Central memory CD8-positive, alpha-beta T cell (primary cell): ENCODE results near the gene GRAMD1B.

Experiments
- ATAC-seq: fragments of 150-1000 bp; cut with Tn5 transposase; replicated peaks from 2 replicates; pipeline ENCODE4 v1.10.0; 2022; ENCODE audit warnings: mild to moderate bottlenecking, moderate FRiP score, moderate number of reproducible peaks; ENCODE audit not compliant: poor library complexity, severe bottlenecking; ENCODE audit errors: extremely low read depth
- DNase-seq, 2 donors: peaks; one replicate each; pipeline ENCODE4 v3.0.0; 2021; ENCODE audit warnings: low spot score in 2 of 2
- H3K27ac Mint-ChIP-seq: one replicate; pipeline ENCODE4 v1.8.0; 2022; ENCODE audit warnings: low read depth, mild to moderate bottlenecking, moderate library complexity, mixed read lengths
- H3K27me3 Mint-ChIP-seq: one replicate; pipeline ENCODE4 v1.8.0; 2022; ENCODE audit warnings: mixed read lengths
- H3K36me3 Mint-ChIP-seq: one replicate; pipeline ENCODE4 v1.8.0; 2022; ENCODE audit warnings: mild to moderate bottlenecking, moderate library complexity, mixed read lengths; ENCODE audit not compliant: insufficient read depth
- H3K4me1 Mint-ChIP-seq: one replicate; pipeline ENCODE4 v1.8.0; 2022; ENCODE audit warnings: mixed read lengths
- H3K4me3 Mint-ChIP-seq: one replicate; pipeline ENCODE4 v1.8.0; 2022; ENCODE audit warnings: mild to moderate bottlenecking, moderate library complexity, mixed read lengths
- H3K9me3 Mint-ChIP-seq: one replicate; pipeline ENCODE4 v1.8.0; 2022; ENCODE audit warnings: mixed read lengths

GRAMD1B gene

DNA sequence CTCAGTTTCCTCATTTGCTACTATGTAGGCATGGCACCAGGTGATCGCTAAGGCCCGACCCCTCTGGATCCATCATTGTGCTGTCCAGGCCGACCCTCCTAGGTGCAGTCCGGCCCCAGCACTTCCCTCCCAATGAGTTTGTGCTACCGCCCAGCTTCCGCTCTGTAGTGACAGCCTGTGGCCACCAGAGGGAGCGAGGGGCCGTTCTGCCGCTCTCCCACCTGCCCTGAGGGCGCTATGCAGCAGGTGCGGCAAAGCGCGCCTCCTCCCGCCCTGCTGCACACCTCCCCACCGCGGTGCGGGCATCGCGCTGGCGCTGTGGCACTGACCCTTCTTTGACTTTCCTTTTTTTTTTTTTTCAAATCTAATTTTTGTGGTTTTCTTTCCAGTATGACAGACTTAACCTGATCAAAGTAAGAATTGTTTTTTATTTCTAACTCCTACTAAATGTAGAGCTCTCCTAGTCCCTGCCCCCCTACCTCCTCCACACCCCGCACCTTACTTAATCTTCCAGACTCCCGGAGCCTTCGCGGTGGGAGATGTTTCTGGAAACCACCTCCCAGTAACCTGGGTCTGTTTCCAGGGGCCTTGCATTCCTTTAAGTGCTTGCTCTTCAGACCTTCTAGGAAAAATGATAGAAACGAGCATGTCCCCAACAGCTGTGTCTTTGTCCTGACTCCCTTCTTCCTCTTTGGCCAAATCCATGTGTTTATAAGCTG, 150.6 kb downstream of the GRAMD1B start:
- Mint-ChIP-seq H3K4me3 (no peak overlapping the region), H3K27me3 (no peaks in the 10 kb centered on the region), H3K27ac (no peak overlapping the region), H3K9me3 (no peaks in the 10 kb centered on the region), H3K4me1 (peaks cover 16% of the 10 kb centered on the region), H3K36me3 (no peaks in the 10 kb centered on the region)
- peak; percentile 74 for ATAC-seq
- DNase-seq: peak; percentile 30 to 48

GRCh38 chr11:123581651-123582399, 151.8 kb downstream of the GRAMD1B start:
- H3K27me3 Mint-ChIP-seq: no peaks in the 10 kb centered on the region
- H3K9me3 Mint-ChIP-seq: no peaks in the 10 kb centered on the region
- H3K27ac Mint-ChIP-seq: no peak overlapping the region
- ATAC-seq (no peak), DNase-seq (no peak)
- H3K4me3 Mint-ChIP-seq: no peak overlapping the region
- H3K4me1 Mint-ChIP-seq: peaks cover 10% of the 10 kb centered on the region
- no peaks in the 10 kb centered on the region for H3K36me3 Mint-ChIP-seq

DNA sequence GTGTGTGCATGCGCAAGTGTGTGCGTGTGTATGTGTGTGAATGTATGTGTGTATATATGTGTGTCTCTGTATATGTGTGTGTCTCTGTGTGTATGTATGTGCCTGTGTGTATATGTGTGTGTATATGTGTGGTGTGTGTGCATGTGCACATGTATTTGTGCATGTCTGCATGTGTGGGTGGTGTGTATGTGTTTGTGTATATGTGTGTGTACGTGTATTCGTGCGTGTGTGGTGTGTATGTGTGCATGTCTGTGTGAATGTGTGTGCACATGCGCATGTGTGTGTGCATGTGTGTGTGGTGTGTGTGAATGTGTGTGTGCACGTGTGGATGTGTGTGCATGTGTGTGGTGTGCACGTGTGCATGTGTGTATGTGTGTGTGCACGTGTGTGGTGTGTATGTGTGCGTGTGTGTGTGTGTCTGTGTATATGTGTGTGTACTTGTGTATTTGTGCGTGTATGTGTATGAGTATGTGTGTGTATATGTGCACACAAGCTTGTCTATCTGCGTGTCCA, 153.0 kb downstream of the GRAMD1B start:
- peaks cover 10% of the 10 kb centered on the region for H3K4me1 Mint-ChIP-seq
- H3K36me3 Mint-ChIP-seq: no peaks in the 10 kb centered on the region
- no peak overlapping the region for H3K4me3 Mint-ChIP-seq
- H3K27me3 Mint-ChIP-seq: no peaks in the 10 kb centered on the region
- no peaks in the 10 kb centered on the region for H3K9me3 Mint-ChIP-seq
- no peak for ATAC-seq
- H3K27ac Mint-ChIP-seq: no peak overlapping the region
- DNase-seq: no peak

DNA sequence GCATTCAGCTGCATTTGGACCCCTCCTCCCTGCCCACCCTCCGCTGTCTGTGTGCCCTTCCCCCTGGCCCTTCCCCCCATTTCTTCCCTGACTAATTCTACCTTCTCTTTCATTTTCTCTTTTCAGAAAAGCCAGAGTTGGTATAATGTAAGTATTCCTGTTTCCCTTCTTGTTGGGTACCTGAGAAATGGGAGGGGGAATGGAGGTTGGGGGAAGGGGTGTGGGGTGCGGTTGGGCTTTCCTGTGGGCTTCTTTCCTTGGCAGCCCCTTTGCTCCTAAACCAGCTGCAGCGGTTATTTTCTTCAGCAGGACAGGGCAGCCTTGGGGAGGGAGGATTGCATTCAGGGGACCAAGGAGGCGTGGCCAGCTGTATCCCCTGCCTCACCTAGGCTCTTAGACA, 154.1 kb downstream of the GRAMD1B start:
- Mint-ChIP-seq H3K27ac (no peak overlapping the region), H3K27me3 (no peaks in the 10 kb centered on the region), H3K4me1 (peaks cover 10% of the 10 kb centered on the region), H3K4me3 (no peak overlapping the region), H3K9me3 (no peaks in the 10 kb centered on the region), H3K36me3 (no peaks in the 10 kb centered on the region)
- ATAC-seq (no peak), DNase-seq (no peak)

GRCh38 chr11:123584737-123585136, 154.7 kb downstream of the GRAMD1B start:
- DNase-seq: no peak
- H3K27ac Mint-ChIP-seq: no peak overlapping the region
- H3K4me1 Mint-ChIP-seq: peaks cover 10% of the 10 kb centered on the region
- no peaks in the 10 kb centered on the region for H3K36me3 Mint-ChIP-seq
- no peaks in the 10 kb centered on the region for H3K9me3 Mint-ChIP-seq
- no peak for ATAC-seq
- no peaks in the 10 kb centered on the region for H3K27me3 Mint-ChIP-seq
- no peak overlapping the region for H3K4me3 Mint-ChIP-seq

GRCh38 chr11:123585206-123585605, 155.1 kb downstream of the GRAMD1B start:
- H3K4me1 Mint-ChIP-seq: peaks cover 9% of the 10 kb centered on the region
- no peaks in the 10 kb centered on the region for H3K36me3 Mint-ChIP-seq
- no peaks in the 10 kb centered on the region for H3K27me3 Mint-ChIP-seq
- H3K27ac Mint-ChIP-seq: no peak overlapping the region
- no peaks in the 10 kb centered on the region for H3K9me3 Mint-ChIP-seq
- ATAC-seq: no peak
- DNase-seq: no peak
- H3K4me3 Mint-ChIP-seq: no peak overlapping the region

GRCh38 chr11:123585706-123586105, 155.6 kb downstream of the GRAMD1B start:
- no peaks in the 10 kb centered on the region for H3K27me3 Mint-ChIP-seq
- ATAC-seq: no peak
- peak overlapping the region; percentile 11 for H3K27ac Mint-ChIP-seq
- H3K4me1 Mint-ChIP-seq: peaks cover 4% of the 10 kb centered on the region
- H3K36me3 Mint-ChIP-seq: no peaks in the 10 kb centered on the region
- no peak for DNase-seq
- H3K4me3 Mint-ChIP-seq: no peak overlapping the region
- H3K9me3 Mint-ChIP-seq: no peaks in the 10 kb centered on the region

- H3K36me3 Mint-ChIP-seq: no peaks in the 10 kb centered on the region
- no peak overlapping the region for H3K27ac Mint-ChIP-seq
- ATAC-seq (no peak), DNase-seq (no peak)
- H3K27me3 Mint-ChIP-seq: no peaks in the 10 kb centered on the region
- no peaks in the 10 kb centered on the region for H3K4me1 Mint-ChIP-seq
- no peaks in the 10 kb centered on the region for H3K9me3 Mint-ChIP-seq
- H3K4me3 Mint-ChIP-seq: no peak overlapping the region
Observed at GRCh38 chr11:123586568-123586967, 156.5 kb downstream of the GRAMD1B start.

- no peak overlapping the region for H3K27ac Mint-ChIP-seq
- no peak for DNase-seq
Observed at GRCh38 chr11:123587044-123587443, 157.0 kb downstream of the GRAMD1B start.

GRCh38 chr11:123587559-123587958, 157.5 kb downstream of the GRAMD1B start:
- H3K9me3 Mint-ChIP-seq: no peaks in the 10 kb centered on the region
- ATAC-seq: no peak
- H3K27me3 Mint-ChIP-seq: no peaks in the 10 kb centered on the region
- H3K4me3 Mint-ChIP-seq: no peak overlapping the region
- H3K36me3 Mint-ChIP-seq: no peaks in the 10 kb centered on the region
- no peak for DNase-seq
- no peak overlapping the region for H3K27ac Mint-ChIP-seq
- H3K4me1 Mint-ChIP-seq: no peaks in the 10 kb centered on the region

More at GRCh38 chr11:123587044-123587443, 157.0 kb downstream of the GRAMD1B start:
- Mint-ChIP-seq H3K36me3 (no peaks in the 10 kb centered on the region), H3K27me3 (no peaks in the 10 kb centered on the region), H3K4me3 (no peak overlapping the region), H3K4me1 (no peaks in the 10 kb centered on the region), H3K9me3 (no peaks in the 10 kb centered on the region)
- no peak for ATAC-seq

DNA sequence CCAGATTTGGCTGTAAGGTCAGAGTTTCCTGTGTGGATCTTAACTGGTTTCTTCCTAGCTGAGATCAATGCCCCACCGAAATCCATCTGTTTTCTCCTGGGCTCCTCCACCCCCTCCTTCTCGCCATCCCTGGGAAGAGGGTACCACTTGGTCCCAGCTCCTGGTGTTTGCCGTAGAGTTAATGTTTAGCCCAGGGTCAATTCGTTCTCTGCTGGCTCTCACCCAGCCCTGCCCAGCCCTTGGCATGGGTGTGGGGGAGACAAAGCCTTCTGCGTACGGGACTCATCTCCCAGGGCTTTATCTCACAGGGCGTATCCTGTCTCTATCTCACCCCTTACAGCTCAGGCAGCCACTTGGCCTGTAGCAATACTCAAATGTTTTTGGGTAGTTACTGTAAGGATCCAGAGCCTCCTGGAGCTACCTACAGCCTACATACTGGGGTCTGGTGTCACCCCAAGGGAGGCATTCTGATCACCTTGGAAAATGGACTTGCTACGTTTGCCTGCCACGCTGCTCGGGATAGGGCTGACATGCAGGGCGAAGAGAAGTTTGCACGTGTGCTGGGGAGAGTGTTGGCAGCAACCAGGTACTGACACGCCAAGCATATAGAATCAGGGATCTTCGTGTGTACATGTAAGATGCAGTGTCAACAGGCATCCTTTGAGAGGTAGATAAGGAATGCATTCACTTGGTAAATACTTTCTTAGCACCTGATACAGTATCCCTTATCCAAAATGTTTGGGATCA, 158.2 kb downstream of the GRAMD1B start:
- H3K36me3 Mint-ChIP-seq: no peaks in the 10 kb centered on the region
- no peak for DNase-seq
- H3K4me3 Mint-ChIP-seq: no peak overlapping the region
- no peak overlapping the region for H3K27ac Mint-ChIP-seq
- no peaks in the 10 kb centered on the region for H3K27me3 Mint-ChIP-seq
- no peaks in the 10 kb centered on the region for H3K4me1 Mint-ChIP-seq
- no peaks in the 10 kb centered on the region for H3K9me3 Mint-ChIP-seq
- no peak for ATAC-seq

- no peak for ATAC-seq
- Mint-ChIP-seq H3K4me1 (no peaks in the 10 kb centered on the region), H3K9me3 (no peaks in the 10 kb centered on the region), H3K4me3 (no peak overlapping the region), H3K36me3 (no peaks in the 10 kb centered on the region), H3K27ac (no peak overlapping the region), H3K27me3 (no peaks in the 10 kb centered on the region)
- no peak for DNase-seq
Observed at GRCh38 chr11:123588864-123589262, 158.8 kb downstream of the GRAMD1B start.
